NCI-H2107 (cell line): ENCODE measurements around the gene CAPS2.
A peak's percentile ranks its signal among the peaks of the same experiment; 100 is the strongest.
"Not testable (repeated sequence)": the region's sequence is repeated elsewhere in the genome, so short reads cannot be mapped to it uniquely, and the experiment has no call there.

Source experiments
- DNase-seq: peaks from one replicate; lab custom pipeline; 2025; lab: John Stamatoyannopoulos, UW

The CAPS2 gene

DNA sequence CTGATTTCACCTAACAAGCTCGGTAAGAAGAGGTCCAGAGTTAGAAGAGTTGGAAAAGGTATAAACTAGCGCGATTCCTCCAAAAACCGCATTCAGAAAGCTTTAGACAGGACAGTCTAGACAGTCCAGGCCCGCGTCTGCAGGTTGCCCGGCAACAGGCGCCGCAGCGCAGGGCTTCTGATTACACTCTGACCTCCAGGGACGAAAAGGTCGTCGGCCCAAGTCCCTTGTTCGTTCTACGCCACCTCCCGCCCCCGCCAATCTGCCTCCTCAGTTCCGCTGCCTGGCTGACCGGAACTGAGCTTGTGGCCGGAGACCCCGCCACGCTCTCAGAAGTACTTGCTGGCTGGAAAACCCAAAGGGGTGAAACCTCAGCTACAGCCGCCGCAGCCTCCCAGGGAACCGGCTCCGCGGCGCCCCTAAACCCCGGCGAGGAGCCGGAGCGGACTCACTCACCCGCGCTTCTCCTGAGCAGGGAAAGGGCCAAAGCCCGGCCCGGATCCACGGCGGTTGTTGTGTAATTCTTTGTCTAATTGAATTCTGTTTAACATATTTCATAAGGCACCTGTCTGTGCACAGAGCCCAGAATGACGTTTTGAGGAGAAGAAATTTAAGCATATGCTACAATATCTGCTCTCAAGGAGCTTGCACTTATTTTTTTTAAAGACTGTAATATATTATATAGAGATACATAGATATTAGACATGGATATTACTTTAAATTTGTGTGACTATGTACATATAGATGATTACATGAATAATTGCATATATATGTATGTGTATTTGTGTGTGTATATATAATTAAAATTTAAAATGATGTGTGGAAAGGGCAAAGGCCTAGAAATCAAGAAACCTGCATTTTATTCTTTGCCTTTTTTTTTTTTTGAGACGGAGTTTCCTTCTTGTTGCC, at the start of gene CAPS2:
Gene CAPS2 (minus strand): TSS at position 407 of the 909 bp plus-strand sequence. CDS start 3,826 bp downstream, outside the sequence.
- peak; percentile 26 for DNase-seq

DNA sequence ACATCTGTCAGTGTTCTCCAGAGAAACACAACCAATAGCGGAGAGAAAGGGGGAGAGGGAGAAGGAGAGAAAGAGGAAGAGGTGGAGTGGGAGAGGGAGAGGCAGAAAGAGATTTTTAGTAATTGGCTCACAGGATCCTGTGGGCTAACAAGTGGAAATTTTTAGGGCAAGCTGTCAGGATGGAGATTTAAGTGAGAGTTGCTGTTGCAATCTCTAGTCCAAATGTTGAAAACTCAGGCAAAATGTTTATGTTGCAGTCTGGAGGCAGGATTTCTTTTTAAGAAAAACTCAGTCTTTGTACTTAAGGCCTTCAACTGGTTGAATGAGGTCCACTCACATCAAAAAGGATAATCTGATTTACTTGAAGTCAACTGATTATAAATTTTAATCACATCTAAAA, 48.2 kb upstream of the CAPS2 start:
- no peak for DNase-seq

DNA sequence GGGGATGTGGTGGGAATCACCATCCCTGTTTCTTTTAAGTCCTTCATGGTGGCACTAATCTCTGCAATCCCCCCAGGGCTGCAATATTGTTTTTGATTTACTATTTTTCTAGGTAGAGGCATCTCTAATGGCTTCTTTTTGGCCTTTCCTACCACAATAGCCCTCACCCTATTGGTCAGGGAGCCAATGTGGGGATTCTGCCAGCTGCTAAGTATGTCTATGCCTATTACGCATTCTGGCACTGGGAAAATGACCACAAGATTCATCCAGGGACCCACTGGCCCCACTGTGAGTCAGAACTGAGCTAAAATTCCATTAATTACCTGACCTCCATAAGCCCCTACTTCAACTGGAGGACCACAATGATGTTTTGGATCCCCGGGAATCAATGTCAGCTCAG, 44.8 kb upstream of the CAPS2 start:
- no peak for DNase-seq

DNA sequence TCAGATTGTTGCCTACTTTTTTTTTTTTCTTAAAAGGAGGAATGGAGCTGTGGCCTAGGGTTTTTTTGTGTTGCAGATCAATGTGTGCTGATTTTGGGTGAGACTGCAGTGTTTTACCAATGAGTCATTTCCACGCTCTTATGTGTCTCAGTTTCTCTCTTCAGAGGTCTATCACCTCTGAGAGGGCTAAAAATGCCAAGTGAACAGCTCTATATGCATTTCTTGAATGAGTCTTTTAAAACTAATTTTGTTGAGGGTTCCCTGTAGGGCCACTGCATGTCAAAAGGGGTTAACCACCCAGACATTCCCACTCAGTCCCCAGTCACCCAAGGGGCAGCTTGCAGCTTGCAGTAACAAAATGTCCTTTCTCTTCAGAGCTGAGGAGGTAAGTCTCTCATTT, 36.5 kb upstream of the CAPS2 start:
- DNase-seq, result no peak

DNA sequence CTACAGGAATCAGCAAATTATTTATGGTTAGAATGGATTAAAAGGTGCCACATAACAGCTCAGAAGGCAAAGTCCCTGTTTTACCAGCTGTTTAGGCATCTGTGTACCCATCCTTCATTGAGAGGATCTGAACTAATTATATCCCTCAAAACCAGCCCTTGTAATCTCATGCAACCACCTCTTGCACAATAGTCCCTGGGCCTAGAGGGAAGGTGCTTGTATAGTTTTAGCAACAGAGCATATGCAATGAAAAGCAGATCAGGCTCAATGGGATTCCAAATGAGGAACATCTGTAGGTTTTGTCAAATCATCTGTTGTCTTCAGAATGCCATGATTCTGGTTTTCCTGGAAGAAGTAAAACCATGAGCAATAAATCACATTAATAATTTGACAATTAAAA, 34.8 kb upstream of the CAPS2 start:
- DNase-seq, result no peak

DNA sequence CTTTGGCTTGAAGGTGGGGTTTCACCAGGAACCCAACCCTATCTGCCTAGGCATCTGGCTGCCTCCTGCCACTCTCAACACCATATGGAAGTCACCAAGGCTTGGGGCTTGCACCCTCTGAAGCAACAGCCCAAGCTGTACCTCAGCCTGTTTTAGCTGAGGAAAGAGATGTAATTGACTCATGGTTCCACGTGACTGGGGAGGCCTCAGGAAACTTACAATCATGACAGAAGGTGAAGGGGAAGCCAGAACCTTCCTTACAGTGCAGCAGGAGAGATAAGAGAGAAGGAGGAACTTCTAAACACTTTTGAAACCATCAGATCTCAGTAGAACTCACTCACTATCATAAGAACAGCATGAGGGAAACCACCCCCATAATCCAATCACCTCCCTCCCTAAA, 31.3 kb upstream of the CAPS2 start:
- DNase-seq, result no peak

DNA sequence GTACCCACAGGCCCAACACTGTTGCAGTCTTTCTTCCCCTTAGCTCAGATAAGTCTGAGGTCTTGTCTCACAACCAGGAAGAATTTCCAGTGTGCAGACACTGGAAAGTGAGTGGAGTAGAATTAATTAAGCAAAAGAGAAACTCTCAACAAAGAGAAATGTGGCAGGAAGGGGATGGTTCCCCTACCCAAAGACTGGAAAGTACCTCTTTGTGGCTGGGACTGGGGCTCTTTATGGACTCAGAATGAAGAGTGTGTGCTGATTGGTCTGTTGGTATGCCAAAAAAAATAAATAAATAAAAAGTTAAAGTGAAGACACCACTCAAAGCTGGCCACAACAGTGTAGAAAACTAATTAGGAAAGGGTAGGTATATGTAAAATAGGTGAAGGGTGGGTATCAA, 30.8 kb upstream of the CAPS2 start:
- DNase-seq, result no peak

DNA sequence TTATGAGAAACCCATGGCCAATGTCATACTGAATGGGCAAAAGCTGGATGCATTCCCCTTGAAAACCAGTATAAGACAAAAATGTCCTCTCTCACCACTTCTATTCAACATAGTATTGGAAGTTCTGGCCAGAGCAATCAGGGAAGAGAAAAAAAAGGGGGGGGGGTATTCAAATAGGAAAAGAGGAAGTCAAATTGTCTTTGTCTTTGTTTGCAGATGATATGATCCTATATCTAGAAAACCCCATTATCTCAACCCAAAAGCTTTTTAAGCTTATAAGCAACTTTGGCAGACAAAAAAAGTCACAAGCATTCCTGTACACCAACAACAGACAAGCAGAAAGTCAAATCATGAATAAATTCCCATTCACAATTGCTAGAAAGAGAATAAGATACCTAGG, 23.9 kb upstream of the CAPS2 start:
- DNase-seq, result no peak

DNA sequence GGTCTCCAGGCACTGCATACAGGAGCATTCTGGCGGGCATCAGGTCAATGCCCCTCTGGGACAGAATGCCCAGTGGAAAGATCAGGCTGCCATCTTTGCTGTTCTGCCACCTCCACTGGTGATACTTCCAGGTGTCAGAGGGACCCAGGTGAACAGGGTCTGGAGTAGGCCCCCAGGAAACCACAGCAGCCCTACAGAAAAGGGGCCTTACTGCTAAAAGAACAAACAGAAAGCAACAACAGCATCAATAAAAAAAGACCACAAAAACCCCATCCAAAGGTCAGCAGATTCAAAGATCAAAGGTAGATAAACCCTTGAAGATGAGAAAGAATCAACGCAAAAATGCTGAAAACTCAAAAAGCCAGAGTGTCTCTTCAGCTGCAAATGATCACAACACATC, 20.3 kb upstream of the CAPS2 start:
- DNase-seq, result no peak

DNA sequence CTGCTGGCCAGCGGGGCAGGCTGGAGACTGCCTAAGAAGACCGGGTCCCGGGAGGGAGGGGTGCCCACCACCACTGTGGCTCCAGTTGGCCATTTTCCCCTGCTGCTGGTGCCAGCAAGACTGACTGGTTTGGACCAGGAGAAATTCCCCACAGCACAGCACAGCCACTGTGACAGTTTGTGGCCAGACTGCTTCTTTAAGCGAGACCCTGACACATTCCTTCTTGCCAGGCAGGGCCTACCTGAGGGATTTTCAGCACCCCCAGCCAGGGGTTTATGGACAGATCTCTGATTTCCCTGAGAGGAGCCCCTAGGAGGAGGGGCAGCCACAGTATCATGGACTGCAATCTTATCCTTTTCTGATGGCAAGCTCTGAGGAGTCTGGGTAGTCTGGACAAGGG, 19.8 kb upstream of the CAPS2 start:
- DNase-seq, result no peak

- not testable (repeated sequence) for DNase-seq
Measured at GRCh38 chr12:75346215-75346614, 16.1 kb upstream of the CAPS2 start.

DNA sequence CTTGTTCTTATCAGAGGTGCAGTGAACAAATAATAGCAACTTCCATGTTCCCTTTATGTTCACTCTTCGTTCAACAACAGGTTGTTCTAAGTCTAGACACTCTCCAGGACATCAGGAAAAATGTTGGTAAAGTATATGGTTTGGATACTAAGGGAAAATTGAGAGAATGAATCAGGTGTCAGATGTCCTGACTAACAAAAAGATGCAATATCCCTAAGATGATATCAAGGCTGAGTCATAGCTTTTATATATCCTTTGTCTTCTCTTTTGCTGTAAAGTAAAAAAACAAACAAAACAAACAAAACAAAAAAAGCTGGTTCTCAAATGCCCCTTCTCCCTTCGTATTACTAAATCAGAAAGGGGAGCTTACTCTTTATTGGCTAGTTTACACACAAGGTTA, 15.4 kb upstream of the CAPS2 start:
- DNase-seq, result no peak

DNA sequence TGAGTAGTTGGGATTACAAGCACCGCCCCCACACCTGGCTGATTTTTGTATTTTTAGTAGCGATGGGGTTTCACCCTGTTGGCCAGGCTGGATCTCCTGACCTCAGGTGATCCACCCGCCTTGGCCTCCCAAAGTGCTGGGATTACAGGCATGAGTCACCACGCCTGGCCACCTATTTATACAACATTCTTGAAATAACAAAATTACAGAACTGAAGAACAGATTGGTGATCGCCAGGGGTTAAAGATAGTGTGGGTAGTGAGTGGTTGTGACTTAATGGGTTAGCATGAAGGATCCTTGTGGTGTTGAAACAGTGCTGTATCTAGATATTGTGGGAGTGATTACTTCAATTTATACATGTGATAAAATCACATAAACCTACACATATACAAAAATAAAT, 11.7 kb upstream of the CAPS2 start:
- no peak for DNase-seq

- no peak for DNase-seq
Measured at GRCh38 chr12:75337905-75338304, 7.8 kb upstream of the CAPS2 start.

- DNase-seq, result peak; percentile 66
Measured at GRCh38 chr12:75334384-75335030, 4.4 kb upstream of the CAPS2 start, which contains the start of gene GLIPR1L1. Gene GLIPR1L1, plus strand, starts transcription at chr12:75334670. Its CDS starts 59 bp downstream, at chr12:75334729.

DNA sequence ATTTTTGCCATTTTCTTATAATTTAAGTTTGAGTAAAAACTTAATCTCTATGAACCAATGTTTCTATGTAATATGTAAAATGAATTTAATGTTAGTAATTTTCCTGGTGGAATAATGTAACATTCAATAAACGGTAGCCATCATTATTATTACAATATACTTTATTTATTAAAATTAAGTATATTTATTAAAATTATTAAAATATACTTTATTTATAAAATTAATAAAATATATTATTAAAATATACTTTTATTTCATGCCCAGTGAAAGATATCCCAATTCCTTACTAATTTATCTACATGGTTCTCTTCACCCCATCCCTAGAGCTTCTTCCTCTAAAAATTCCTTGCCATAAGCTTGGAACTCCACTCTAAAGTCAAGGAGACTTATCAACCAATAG, 2.5 kb downstream of the CAPS2 start:
- DNase-seq, result no peak

- DNase-seq, result no peak
Measured at GRCh38 chr12:75323663-75324062, 6.5 kb downstream of the CAPS2 start.

- DNase-seq, result no peak
Measured at GRCh38 chr12:75322464-75322863, 7.7 kb downstream of the CAPS2 start.

DNA sequence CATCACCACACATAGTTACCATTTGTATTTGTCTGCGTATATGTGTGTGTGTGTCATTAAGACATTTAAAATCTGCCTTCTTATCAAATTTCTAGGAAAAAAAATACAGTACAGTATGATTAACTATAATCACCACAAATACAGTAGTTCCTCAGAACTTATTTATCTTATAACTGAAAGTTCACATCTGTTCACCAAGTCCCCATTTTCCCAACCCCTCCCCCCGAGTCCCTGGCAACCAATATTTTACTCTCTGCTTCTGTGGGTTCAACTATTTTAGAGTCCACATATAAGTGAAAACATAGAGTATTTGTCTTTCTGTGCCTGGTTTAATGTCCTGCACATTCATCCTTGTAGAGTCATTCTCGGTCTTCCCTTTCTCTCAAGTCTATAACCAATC, 12.3 kb downstream of the CAPS2 start:
- no peak for DNase-seq

GRCh38 chr12:75315518-75315917, 14.6 kb downstream of the CAPS2 start:
- DNase-seq, result no peak

DNA sequence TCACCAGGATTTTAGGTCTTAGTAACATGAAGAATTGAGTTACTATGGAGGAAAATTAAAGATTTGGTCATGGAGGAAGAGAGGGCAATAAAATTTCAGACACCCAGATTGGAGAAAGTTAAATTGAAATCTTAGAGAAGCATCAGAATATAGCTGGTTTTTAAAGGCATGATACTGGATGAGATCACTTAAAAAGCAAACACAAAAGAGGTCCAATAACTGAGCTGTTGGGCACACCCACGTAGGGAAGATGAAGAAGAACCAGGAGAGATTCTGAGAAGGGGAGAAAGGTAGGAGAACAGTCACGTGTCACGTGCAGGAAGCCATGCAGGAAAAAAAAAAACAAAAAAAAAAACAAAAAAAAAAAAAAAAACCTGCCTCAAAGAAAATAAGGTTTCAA, 18.8 kb downstream of the CAPS2 start:
- DNase-seq, result no peak

- no peak for DNase-seq
Measured at GRCh38 chr12:75308279-75308678, 21.8 kb downstream of the CAPS2 start.
